ENCODE measurements around the gene AP4S1. TPM values are rescaled to one million over a fixed set of nuclear protein-coding genes. Genes with fewer than 3 reads are reported as not detected.
A peak's percentile ranks its signal among the peaks of the same experiment; 100 is the strongest.
"Not testable (repeated sequence)": the region's sequence is repeated elsewhere in the genome, so short reads cannot be mapped to it uniquely, and the experiment has no call there.

Gene AP4S1
- polyA plus RNA-seq, 4 donors, result 14.4 to 21.5 (median 20.9) TPM

- not testable (repeated sequence) for DNase-seq (ENCODE audit: low read depth in 4 of 4, low spot score in 3 of 4)
Measured at GRCh38 chr14:31004007-31004406, 21.4 kb upstream of the AP4S1 start.

GRCh38 chr14:31006703-31007102, 18.7 kb upstream of the AP4S1 start:
- no peak for DNase-seq (ENCODE audit: low read depth in 4 of 4, low spot score in 3 of 4)

- no peak for DNase-seq (ENCODE audit: low read depth in 4 of 4, low spot score in 3 of 4)
Measured at GRCh38 chr14:31009836-31010574, 15.4 kb upstream of the AP4S1 start.

GRCh38 chr14:31010935-31011334, 14.5 kb upstream of the AP4S1 start:
- no peak for DNase-seq (ENCODE audit: low read depth in 4 of 4, low spot score in 3 of 4)

- DNase-seq (ENCODE audit: low read depth in 4 of 4, low spot score in 3 of 4), result no peak
Measured at GRCh38 chr14:31013841-31014240, 11.6 kb upstream of the AP4S1 start.

GRCh38 chr14:31018057-31018645, 7.3 kb upstream of the AP4S1 start:
- no peak for DNase-seq (ENCODE audit: low read depth in 4 of 4, low spot score in 3 of 4)

GRCh38 chr14:31020834-31021575, 4.4 kb upstream of the AP4S1 start:
- no peak for DNase-seq (ENCODE audit: low read depth in 4 of 4, low spot score in 3 of 4)

GRCh38 chr14:31021576-31021949, 3.9 kb upstream of the AP4S1 start:
- no peak for DNase-seq (ENCODE audit: low read depth in 4 of 4, low spot score in 3 of 4)

- no peak for DNase-seq (ENCODE audit: low read depth in 4 of 4, low spot score in 3 of 4)
Measured at GRCh38 chr14:31022386-31022785, 3.1 kb upstream of the AP4S1 start.

GRCh38 chr14:31024010-31024480, 1.4 kb upstream of the AP4S1 start:
- no peak for DNase-seq (ENCODE audit: low read depth in 4 of 4, low spot score in 3 of 4)

- peak in 2 of 4 donors; percentile 11 to 25 for DNase-seq (ENCODE audit: low read depth in 4 of 4, low spot score in 3 of 4)
Measured at GRCh38 chr14:31024577-31025366, 677 bp upstream of the AP4S1 start.

GRCh38 chr14:31026077-31026449, 614 bp downstream of the AP4S1 start, which contains the start of gene STRN3:
STRN3 (minus strand) TSS chr14:31026379; CDS start chr14:31026185, 194 bp downstream.
- DNase-seq (ENCODE audit: low read depth in 4 of 4, low spot score in 3 of 4), result no peak

- DNase-seq (ENCODE audit: low read depth in 4 of 4, low spot score in 3 of 4), result peak; percentile 92 to 93 (median 92)
Measured at GRCh38 chr14:31026450-31027235, 1.2 kb downstream of the AP4S1 start.

GRCh38 chr14:31027847-31028246, 2.4 kb downstream of the AP4S1 start:
- no peak for DNase-seq (ENCODE audit: low read depth in 4 of 4, low spot score in 3 of 4)

- DNase-seq (ENCODE audit: low read depth in 4 of 4, low spot score in 3 of 4), result no peak
Measured at GRCh38 chr14:31029016-31029970, 3.8 kb downstream of the AP4S1 start.

GRCh38 chr14:31030469-31030868, 5.0 kb downstream of the AP4S1 start:
- DNase-seq (ENCODE audit: low read depth in 4 of 4, low spot score in 3 of 4), result no peak

GRCh38 chr14:31036552-31036951, 11.1 kb downstream of the AP4S1 start:
- DNase-seq (ENCODE audit: low read depth in 4 of 4, low spot score in 3 of 4), result no peak

- no peak for DNase-seq (ENCODE audit: low read depth in 4 of 4, low spot score in 3 of 4)
Measured at GRCh38 chr14:31037709-31038221, 12.3 kb downstream of the AP4S1 start.

Measured in left renal pelvis (tissue), 4 donors.